NCI-H1436 treated with DMSO at 0.1 percent for 48 hours (cell line): ENCODE measurements around the gene TMEM51.

Experiments
- DNase-seq: peaks from one replicate; lab custom pipeline; 2025; lab: John Stamatoyannopoulos, UW

Gene TMEM51

GRCh38 chr1:15177710-15178166 is 24.2 kb downstream of the TMEM51 start:
- DNase-seq = no peak

GRCh38 chr1:15178571-15179484 is 25.3 kb downstream of the TMEM51 start:
- DNase-seq = no peak

DNA sequence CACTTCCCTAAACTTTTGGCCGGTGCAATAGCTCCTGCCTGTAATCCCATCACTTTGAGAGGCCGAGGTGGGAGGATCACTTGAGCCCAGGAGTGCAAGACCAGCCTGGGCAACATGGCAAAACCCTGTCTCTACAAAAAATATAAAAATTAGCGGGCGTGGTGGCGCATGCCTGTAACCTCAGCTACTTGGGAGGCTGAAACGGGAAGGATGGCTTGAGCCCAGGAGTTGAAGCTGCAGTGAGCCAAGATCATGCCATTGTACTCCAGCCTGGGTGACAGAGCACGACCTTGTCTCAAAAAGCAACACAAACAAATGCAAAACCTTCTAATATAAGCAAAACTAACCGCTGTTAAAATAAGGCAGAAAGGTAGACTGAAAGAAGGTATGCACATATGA is 25.9 kb downstream of the TMEM51 start:
- no peak for DNase-seq

- DNase-seq = no peak
Measured at GRCh38 chr1:15180189-15180588, 26.6 kb downstream of the TMEM51 start.

- DNase-seq = no peak
Measured at GRCh38 chr1:15180945-15181523, 27.5 kb downstream of the TMEM51 start.

GRCh38 chr1:15181564-15181963 is 28.0 kb downstream of the TMEM51 start:
- DNase-seq = no peak

DNA sequence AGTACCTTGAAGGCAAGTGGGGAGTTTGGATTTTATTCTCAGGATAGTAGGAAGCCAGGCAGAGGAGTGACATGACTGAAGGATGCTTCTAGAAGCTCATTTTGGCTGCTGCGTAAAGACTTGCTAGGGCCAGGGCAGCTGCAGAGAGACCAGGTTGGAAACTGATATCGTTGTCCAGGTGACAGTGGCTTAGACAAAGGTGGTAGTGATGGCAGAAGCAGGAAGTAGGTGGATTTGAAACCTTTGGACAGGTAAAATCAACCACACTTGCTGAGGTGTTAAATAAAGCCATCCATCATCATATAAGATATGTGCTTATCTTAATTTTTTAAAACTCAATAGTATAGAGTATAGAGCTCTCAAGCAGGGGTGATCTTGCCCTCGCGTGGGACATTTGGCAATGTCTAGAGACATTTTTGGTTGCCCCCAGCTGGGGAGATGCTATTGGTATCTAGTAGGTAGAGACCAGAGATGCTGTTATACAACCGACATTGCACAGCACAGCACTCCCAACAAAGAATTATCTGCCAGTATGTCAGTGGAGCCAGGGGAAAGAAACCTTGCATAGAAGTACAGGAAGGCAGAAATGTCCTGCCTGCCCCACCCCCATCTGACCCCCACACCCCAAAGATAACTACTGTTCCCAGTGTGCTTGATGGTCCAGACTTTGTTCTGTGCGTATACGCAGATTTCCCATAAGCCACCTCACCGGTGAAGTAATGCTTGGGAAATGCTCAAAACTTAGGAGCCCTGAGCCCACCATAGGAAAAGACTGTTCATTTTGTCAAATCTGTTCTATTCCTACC is 31.1 kb downstream of the TMEM51 start:
- no peak for DNase-seq

DNA sequence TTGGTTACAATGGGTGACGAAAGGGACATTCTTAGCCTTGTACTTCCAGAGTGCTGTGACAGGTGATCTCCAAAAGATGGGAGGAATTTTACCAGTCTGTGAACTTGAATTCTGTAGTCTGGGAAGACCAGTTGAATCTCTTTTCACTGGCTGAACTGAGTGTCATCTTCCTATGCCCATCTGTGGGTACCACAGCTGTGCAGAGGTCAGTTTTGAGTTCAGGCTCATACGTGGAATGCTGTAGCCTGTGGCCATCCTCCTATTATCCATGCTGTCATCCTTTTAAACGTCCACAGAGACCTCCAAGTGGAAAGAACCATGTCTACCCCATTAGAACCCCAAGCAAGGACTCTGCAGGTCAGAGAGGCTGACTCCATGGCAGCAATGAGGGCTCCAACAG is 32.1 kb downstream of the TMEM51 start:
- no peak for DNase-seq

DNA sequence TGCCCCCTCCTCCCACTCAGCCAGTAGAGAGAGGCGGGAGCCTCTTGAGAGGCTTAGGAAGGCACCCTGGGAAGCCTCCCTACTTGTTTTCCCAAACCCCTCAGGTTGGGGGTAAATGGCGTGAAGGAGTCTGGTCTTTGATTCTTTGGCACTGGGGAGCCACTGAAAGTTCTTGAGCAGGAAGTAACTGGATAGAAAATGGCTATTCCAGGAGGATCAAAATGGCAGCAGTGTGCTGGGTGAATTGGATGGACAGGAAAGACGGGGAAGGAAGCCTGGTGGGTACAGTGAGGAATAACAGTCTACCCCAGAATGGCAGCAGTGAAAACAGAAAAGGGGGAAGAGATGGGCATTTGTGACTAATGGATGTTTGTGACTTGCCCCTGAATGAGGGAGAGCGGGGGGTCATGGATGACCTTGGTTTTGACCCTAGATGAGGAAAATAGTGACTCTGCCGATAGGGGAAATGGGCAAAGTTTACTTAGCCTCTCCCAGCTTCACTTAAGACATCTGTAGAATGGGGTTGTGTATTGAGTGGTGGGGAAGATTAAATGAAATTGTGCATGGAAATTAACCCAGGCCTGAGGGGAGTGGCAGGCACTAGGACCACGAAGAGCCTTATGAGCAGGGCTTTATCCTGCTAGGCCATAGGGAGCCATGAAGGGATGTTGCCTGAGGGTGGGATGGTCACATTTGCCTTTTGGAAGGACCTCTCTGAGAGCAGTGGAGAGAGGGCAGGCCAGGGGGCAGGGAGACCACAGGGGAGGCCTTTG is 32.7 kb downstream of the TMEM51 start:
- no peak for DNase-seq

DNA sequence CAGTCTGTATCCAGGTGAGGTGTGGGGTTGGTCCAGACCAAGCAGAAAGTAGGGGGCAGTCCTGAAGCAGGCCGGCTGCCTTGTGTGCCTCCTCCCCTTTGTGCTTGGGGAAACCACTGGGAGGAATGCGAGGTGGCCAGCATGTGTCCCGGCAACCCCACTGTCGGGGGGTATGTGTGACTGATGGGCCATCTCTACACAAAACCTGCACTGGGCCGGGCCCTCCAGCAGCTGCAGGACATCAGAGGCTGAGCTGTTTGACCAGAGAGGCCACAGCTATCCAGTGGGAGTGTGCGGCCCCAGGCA is 33.3 kb downstream of the TMEM51 start:
- DNase-seq = no peak

- no peak for DNase-seq
Measured at GRCh38 chr1:15187175-15188129, 33.9 kb downstream of the TMEM51 start.

- DNase-seq = no peak
Measured at GRCh38 chr1:15188130-15188524, 34.6 kb downstream of the TMEM51 start.

GRCh38 chr1:15188678-15189077 is 35.1 kb downstream of the TMEM51 start:
- no peak for DNase-seq

GRCh38 chr1:15189692-15190370 is 36.3 kb downstream of the TMEM51 start:
- no peak for DNase-seq

- no peak for DNase-seq
Measured at GRCh38 chr1:15191267-15191666, 37.7 kb downstream of the TMEM51 start.

DNA sequence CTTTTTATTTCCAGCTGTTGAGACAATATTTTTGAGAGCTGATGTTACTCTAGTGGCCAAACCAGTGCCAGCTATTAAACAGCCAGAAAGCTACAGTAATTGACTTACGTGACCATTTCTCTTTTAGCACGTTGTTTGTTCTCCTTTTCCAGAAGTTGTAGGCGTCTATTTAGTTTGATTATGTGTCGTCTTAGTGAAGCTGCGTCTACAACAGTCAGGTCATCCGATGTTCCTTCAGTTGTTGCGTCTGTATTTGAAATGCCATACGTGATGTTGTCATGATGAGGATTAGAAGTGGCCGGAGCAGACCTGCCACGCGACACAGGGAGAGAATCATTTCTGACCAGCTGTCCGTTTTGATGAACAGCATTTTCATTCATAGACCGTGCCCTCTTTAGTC is 38.2 kb downstream of the TMEM51 start:
- no peak for DNase-seq

DNA sequence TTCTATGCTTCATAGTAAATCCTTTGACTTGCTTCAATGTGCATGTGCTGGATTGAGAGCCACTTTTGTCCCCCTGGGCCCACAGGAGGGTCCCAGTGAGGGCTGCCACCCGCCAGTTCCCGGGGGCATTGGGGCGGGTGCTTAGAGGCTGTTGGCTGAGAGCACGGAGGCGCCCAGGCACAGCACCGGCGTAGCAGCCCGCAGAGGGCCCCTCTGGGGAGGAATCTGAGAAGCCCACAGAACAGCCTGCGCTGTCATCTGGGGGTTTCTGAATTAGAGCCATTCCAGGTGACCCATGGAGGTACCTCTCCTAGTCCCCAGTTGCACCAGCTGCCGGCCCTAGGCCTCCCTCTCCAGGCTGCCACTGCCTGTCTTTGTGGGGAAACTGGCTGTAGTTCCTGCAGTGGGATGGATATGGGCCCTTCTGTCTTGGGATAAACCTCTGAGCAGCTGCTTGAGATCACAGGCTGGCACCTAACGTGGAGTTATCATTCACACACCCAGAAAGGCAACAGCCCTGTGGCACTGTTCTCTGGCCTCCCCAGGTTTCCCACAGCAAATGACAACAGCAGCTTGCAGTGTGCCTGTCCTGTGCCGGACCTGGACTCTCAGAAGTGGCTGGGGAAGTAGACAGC is 39.5 kb downstream of the TMEM51 start:
- DNase-seq = peak; percentile 3

DNA sequence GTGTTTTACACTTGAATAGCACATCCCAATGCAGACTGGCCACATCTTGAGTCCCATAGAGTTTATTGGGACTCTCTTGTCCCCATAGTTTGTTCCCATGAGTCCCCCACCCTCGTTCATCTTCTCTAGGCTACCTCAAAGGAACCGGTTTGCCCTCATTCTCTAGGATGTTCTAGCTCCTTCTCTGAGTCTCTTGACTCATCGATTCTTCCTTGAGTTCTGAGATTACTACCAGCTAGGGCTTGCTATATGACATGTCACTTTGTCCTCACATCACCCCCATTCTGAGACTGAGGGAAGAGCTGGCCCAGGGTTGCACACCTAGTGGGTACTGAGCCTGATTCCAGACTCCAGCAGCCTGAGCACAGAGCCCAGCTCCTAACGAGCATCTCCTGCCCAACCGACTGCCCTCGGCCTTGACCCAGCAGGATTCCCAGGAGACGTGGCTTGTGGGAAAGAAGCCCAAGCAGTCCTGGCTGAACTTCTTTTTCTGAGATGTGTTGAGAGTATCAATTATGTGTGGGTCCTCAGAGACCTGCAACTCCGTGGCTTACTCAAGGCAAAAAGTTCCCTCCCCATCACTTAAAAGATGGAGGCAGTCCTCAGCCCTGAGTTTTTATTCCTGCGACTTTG is 42.0 kb downstream of the TMEM51 start:
- no peak for DNase-seq

DNA sequence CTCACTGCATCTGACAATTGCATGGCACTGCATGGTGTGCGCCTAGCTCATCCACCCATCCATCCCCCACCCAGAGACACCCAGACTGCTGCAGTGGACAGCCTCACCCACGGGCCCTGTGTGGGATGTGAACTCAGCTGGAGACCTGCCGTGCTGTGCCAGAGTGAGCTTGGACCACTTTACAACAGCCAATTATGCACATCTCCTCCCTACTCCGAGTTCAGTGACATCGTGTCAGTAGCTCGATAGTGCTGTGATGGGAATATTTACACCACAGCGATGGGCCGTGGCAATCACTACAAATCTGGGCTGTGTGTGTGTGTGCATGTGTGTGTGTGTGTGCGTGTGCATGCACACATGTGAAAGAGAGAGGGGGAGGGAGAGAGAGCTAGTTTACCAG is 42.5 kb downstream of the TMEM51 start:
- no peak for DNase-seq
